GM21528 (cell line): ENCODE data around the gene CDK5R2.

Experiments used
- ATAC-seq: cut with Tn5 transposase; IDR thresholded peaks from one replicate; pipeline ENCODE4 v1.9.1; 2021; ENCODE audit warnings: mild to moderate bottlenecking, moderate library complexity; ENCODE audit not compliant: unreplicated experiment, low FRiP score

The CDK5R2 gene

DNA sequence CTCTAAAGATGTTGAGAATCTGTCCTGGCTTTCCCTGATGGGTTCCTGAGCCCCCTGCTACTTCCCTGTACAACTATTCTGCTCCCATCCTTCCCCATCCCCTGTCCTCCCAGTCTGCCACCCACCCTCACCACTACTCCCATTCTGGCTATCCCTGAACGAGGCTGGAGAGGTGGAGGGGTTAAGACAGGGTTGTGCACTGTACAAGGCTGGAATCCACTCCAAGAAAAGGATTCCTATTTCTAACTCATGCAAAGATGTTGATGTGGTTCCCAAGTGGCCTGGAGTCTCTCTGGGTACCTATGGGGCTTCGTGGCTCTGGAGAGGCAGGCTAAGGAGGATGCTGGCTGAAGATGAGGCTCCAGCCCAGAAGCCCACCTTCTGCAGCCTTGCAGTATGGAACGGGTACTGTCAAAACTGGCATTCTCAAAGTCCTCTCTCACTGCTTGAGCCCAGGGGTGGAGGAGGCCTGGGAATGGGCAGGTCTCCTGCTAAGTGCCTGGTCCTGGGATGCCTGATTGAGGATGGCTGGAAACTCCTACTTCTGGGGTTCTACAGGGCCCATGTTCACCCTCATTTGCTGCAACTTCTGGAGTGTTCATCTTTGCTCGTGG lies 26.8 kb downstream of the CDK5R2 start:
- ATAC-seq: no peak

DNA sequence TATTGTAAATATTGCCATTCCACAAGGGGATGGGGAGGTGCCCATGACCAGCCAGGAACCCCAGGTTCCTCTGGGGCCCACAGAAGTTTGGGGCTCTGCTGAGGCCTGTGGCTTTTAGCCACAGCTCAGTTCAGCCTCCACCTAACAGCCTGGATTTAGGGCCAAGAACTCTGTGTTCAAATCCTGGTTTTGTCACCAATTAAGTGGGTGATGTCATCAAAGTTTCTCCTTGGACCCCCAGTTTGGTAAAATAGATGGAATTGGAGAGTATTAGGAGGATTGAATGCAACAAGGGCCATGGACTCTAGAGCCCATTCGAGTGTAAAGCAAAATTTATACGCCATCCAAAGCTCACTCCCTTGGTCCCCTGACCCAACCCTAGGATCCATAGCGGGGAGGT lies 28.7 kb downstream of the CDK5R2 start:
- no peak for ATAC-seq

DNA sequence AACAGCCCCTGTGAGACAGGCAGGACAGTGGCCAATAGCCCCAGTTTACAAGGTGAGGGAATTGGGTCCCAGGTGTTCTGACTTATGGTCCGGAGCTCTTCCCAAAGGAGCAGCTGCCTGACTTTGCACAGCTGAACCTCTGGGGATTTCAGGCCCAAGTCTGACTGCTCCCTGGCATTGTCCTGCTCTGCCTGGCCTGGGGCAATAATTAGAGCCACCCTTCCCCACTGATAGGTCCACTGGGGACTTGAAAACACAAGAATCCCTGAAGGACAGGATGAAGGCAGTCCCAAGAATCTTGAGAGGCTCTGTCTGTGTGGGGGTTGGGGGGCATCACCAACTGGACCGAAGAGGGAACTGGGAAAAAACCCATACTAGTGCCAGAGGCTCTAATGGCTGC lies 29.2 kb downstream of the CDK5R2 start:
- no peak for ATAC-seq

DNA sequence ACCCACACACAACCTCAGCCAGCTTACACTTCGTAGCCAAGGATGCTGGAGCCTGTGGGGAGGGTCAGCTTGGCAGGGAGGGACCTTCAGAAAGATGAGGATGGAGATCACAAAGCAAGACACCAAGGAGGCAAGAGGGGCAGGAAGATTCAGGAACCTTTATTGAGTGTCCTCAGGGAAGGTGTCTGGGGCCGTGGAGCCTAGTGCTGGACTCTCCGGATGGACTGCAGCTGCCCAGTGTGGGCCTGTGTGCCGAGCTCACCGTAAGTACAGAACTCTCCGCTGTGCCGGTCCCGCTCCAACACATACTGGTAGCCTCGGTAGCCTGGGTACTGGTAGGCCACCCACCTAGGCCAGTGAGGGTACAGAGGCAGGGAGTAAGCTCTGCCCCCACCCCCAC lies 30.6 kb downstream of the CDK5R2 start:
- ATAC-seq: no peak

DNA sequence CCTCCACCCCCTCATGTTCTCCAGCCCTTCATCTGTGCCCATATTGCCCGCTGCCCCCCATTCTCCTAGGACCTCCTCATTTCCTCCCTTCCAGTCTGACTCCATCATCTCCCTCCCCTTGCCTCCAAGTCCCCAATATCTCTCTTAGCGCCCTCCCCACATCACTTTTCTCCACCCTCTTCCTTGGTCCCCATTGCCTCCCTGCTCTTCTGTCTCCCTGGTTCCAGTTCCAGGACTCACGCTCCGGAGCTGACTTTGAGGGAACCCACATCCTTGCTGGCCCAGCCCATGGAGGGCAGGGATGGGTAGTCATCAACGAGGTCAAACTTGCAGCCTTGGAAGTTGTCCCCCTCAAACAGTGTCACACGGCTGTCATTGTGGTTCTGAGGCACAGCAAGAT lies 31.1 kb downstream of the CDK5R2 start:
- no peak for ATAC-seq

DNA sequence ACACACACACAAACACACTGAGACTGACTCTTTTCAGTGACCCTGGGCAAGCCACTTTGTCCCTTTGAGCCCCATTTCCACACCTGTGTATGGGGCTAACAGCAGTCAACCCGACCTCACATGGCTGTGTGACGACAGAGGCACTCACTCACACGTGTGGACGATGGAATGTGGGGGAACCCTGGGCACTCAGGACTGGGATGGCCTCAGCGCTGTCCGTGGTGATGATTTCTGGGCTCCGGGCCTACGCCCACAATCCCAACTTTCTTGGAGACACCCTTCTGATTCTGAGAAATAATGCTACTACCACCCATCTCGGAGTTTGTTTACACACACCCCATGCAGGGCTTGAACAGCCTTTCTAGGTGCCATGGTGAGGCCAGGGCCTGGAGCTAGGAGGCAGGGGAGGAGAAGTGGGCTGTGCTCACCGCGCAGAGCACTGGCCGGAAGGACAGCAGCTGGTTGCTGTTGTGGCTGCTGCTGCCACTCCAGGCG lies 32.3 kb downstream of the CDK5R2 start:
- no peak for ATAC-seq

DNA sequence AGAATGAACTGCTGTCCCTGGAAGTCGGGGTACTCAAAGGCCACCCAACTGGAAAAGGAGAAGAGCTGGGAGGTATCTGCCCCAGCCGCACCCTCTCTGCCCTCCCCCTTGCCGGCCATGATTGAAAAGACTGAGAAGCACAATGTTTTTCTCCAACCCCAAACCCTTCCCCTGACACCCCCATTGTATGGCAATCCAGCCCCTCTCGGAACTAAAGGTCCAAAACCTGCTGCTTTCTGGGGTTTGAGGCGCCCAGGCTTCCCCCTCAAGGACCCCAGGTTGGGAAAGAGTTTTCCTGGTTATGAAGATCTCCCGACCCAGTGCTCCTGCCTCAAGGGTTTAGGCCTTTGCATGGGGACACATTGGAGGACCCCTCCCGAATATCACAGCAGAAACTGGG lies 32.7 kb downstream of the CDK5R2 start:
- ATAC-seq: no peak

DNA sequence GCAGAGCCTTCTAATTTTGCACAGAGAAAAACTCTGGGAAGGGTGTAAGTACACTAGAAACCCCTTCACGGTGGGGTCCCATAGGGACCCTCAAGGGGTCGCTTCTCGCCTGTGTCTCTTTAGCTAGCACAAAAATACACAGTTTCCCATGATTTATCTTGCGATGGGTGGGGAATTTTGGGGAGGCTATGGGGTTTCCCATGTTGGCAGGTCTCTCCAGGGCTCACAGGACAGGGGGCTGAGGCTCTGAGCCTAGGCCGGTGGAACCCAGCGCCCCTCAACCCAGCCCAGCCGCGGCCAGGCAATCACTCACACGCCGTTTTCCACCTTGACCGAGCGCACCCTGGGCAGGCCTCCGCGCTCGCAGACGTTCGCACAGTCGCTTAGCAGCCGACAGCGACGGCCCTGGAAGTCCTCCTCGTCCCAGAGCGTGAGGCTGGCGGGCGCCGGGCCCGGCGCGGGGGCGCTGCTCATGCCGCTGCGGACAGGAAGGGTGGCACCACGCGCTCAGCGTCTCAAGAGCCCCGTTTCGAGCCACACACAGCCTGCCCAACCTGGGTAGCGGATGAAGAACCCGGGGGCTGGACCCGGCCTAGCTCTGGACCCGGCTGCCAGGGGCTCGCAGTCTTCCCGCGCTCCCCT lies 33.4 kb downstream of the CDK5R2 start:
- no peak for ATAC-seq

DNA sequence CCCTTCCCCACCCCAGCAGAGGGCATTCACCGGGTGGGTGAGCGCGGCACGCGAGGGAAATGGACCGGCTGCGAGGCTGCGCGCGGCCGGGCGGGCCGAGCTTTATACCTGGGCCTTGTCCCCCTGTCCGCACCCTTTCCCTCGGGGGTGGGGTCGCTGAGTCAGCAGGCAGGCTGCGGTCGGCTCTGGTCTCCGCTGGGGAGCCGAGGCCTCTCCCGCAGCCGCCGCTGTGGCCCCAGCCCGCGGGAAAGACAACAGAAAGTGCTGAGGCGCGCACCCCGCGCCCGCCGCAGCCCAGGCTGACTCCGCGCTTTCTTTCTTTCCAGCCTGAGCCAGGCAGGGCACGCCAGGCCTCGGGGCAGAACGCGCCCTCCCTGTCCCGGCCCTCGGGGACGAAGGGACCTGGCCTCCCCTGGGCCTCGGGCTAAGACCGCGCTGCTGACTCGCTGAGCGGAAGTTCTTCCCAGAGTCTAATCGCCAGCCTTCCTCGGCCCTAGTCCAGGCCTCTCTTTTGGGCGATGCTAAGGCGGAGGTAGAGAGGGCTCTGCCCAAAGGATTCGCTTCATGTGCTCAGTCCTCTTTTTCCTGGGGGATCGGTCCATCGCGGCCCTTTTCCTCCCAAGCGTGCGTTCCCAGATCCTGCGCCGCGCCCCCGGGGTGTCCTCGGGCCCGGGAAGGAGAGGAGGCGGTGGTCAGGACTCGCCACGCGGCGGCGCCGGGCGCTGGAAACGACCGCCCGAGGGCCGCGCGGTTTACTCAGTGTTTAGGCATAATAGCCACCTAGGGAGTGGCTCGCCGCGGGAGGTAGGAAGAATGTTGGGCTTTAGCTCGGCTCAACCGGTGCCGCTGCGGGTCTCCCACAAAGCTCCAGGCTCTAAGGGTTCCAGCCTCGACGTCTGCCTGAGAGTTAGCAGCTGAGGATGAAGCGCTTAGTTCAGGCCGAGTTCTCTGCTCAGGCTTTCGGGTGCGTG lies 34.2 kb downstream of the CDK5R2 start, which contains the start of gene CRYBA2:
TSS of gene CRYBA2 (minus strand) at position 78 of the 971 bp plus-strand sequence. CDS start 246 bp downstream, outside the sequence.
- no peak for ATAC-seq

DNA sequence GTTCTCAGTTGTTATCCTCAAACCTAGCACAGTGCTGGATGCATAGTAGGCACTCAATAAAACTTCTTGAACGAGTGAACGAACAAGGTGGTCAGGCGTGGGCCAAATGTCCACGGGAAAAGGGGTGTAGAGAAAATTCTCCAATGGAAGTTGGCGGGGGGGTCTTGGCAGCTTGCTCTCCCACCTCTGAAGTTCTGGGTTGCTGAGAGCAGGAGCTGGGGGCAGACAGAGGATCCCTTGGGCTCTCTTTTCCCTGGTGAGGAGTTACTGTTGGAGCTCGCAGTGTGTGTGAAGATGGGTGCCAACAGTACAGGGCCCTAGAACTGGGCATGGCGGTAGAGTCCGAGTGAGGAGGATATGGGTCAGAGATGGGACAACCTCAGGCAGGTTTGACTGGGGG lies 36.1 kb downstream of the CDK5R2 start:
- ATAC-seq: no peak

DNA sequence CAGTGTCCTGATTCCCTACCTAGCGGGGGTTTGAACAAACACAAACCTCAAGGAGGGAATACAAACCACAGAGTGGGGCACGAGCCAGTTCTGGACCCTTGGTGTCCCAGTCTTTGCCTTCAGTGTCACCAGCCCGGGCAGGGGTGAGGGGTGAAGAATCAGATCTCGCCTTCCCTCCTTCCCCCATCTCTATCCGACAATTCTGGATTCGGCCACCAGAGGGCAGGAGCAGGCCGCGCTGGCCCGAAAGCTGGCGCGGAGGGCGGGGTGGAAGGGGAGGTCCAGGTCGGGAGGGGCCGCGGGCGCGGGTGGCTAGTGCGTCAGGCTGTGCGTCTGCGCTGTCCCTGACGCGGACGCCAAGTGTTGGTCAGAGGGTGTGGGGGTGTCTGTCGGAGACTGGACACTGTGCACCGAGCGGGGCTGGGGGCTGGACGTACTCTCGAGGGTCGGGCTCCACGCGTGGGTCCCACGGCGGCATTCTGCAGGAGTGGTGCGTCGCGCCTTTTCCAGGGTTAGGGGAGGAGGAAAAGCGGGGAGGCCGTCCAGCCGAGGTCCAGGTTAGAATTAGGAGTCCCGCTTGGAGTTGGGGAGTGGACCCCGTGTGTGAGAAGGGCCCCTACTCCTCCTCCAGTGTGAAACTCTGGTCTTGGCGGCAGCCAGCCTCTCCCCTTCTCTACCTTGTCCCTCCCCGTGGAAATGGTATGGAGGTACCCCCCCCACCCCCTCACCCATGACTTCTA lies 36.7 kb downstream of the CDK5R2 start:
- no peak for ATAC-seq

DNA sequence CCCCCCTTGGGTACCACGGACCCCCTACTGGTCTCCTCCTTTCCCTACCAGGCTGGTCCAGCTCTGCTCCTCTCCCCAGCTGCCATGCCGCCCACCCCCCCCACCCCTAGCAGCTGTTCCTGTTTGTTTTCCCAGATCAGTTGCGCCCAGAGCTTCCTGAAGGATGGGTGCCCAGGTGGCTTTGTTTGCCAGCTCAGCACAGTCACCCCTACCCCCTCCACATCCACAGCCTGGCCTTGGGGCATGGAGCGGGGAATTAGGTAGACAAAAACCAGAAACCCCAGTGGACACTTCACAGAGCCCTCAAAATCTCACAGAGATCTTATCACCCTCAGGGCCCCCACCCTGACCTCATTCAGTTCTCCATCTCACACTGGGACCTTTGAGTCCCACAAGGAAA lies 37.5 kb downstream of the CDK5R2 start:
- ATAC-seq: no peak

DNA sequence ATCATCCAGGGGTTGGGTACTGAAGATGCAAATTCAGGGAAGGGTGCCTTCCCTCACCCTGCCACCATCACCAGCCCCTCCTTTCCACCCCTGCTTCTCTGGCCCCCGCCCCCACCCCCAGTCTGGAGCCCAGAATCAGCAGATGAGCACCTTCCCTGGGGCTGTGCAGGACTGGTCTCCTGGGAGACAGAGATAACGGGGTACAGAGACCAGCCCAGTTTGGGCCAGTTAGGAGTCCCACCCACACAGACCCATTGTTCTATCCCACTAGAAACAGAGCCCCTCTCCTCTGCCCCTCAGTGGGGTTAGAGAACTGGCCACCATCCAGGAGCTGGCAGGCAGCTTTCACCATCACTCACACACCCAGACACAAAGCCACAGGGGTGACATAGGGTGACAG lies 38.3 kb downstream of the CDK5R2 start:
- ATAC-seq: no peak

DNA sequence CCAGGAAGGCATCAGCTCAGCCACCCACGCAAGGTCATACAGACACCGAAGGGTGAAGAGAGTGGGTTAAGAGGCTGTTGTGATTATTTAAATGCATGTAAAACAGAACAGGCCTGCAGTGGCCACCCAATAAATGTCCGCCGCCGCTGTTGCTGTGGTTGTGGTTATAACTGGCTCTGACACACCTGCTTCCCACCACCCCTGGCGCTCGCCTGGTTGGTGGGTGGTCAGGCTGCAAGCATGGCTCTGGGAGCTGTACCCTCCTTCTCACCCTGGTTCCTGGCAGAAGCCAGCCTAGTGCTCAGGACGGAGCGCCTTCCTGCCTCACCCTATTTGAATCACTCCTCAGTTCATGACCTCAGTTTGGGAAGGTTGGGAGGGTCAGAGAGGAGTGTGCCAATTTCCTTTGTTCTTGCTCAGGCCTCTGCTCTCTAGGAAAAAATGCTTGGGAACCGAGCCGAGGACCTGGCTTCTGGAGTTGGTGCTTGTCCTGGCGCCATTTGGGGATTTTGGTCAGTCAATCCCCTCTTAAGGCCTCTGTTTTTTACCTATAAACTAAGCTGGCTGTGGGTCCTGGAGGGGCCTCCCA lies 39.0 kb downstream of the CDK5R2 start:
- no peak for ATAC-seq

DNA sequence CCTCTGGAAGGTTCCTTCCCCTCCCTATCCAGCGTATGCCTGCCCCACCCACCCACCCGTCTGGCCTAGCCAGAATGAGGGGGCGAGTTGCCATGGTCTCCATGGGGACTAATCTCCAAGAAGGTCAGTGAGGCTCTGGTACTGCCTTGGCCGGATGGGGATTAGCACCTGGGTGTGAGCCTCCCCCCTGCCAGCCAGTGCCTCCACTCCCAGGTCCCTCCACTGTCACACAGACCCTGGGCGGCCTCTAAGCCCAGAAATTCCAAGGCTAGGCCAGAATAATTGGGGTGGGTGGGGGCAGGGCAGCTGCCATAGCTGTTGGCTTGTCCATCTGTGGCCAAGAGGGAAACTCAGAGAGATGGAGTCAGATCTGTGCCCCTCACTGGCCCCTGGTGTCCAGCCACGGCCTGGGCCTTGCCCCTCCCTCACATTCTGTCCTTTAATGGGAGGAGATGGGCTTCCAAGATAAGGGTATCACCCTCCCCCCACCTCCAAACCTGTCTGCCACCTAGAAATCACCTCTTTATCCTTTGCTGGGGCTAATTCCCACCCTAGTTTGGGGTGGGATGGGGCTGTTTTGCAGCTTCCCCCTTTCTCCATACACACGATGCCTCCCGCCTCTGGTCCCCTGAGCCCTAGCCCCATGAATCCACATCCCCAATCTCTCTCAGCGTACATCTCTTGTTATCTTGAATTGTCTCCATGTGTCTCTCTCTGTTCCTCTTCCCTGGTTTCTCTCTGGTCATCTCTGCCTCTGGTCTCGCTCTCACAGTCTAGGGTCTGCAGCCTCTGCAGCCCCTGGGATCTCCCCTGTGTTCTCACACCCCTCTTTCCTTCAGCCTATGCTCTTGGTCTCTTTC lies 39.8 kb downstream of the CDK5R2 start:
- ATAC-seq: no peak

DNA sequence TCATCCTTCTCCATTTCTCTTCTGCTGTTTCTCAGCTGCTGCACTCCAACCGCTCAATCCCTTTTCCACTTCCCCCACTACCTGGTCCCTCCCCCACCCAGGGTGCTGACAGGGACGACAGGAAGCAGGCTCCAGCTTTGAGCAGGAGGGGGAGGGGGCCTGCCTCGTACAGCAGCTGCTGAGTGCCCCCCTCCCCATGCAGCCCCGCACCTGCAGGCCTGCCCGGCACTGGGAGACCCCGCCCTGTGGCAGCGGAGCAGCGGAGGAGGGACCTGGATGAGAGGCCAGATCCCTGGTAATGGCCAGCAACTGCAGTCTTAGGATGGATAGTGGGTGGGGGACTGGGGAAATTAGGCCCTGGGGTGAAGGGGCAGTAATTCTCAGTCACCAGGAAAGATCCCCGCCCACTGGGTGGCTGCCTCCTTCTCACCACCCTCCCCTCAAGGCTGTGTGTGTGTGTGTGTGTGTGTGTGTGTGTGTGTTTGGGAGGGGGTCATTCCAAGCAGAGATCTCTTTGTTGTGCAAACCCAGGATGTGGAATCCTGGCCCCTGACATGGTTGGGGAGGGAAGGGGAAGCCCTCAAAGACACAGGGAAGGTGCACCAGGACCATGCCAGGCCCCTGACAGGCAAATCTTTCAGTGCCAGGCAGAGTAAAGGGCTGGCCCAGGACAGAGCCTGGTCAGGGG lies 40.6 kb downstream of the CDK5R2 start:
- no peak for ATAC-seq

DNA sequence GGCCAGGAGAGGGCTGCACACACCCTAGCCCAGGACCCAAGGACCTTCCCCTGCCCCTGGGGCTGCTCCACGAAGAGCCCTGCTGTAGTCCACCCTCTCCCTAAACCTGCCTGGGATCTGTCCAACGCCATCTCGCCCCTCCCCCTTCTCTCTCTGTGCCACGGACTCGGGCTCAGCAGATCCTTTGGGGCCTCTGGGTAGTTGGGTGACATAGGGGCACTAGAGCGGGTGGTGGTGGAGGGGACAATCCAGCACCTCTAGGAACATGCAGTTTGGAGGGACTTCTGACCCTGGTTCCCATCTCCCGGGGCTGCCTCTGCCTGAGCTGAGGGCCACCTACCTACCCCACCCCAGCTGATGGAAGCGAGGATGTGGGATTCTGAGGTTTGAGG lies 41.1 kb downstream of the CDK5R2 start:
- no peak for ATAC-seq

DNA sequence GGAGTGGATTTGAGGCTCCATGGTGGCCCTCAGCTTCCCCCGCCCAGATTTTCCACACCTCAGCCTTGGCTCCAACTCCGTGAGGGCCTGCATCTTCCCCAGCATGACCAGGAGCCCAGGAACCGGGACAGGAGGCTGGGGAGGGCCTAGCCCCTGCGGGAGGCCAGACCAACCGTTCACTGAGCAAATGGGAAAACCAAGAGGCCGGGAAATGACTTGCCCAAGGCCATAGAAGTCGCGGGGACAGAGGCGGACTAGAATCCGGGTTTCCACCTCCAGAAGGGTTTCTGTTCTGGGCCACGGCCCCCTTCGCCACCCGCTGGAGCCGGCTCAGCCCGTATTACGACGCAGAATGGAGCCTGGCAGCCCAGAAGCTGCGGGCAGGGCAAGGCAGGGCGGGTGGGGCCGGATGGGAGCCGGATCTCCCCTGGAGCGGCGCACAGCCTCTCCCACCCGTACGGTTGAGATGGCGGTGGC lies 41.7 kb downstream of the CDK5R2 start:
- ATAC-seq: no peak
